Stimulated activated naive CD8-positive, alpha-beta T cell treated with anti-CD3 and anti-CD28 coated beads, Interleukin-15, amount 100 ng/mL, for 72 hours (primary cell): ENCODE data around the gene LIPN.

ENCODE experiments used
- ATAC-seq: fragments of 150-1000 bp; cut with Tn5 transposase; 2 replicates; pipeline ENCODE4 v1.10.0; 2021; ENCODE audit warnings: mild to moderate bottlenecking, moderate library complexity
- DNase-seq, 2 donors: peaks; one replicate each; pipeline ENCODE4 v3.0.0; 2021 to 2022
- H3K27ac Mint-ChIP-seq, 2 donors: one replicate each; pipeline ENCODE4 v1.8.0; 2022; ENCODE audit warnings: mild to moderate bottlenecking in 2 of 2, mixed read lengths in 2 of 2, moderate library complexity in 2 of 2
- H3K27me3 Mint-ChIP-seq: one replicate; pipeline ENCODE4 v1.8.0; 2022; ENCODE audit warnings: mixed read lengths
- H3K4me1 Mint-ChIP-seq: one replicate; pipeline ENCODE4 v1.8.0; 2022; ENCODE audit warnings: mild to moderate bottlenecking, mixed read lengths
- H3K4me3 Mint-ChIP-seq, 2 donors: one replicate each; pipeline ENCODE4 v1.8.0; 2022; ENCODE audit warnings: mild to moderate bottlenecking in 2 of 2, mixed read lengths in 2 of 2, moderate library complexity in 1 of 2
- H3K9me3 Mint-ChIP-seq, 2 donors: one replicate each; pipeline ENCODE4 v1.8.0; 2022; ENCODE audit warnings: mixed read lengths in 2 of 2

The LIPN gene

DNA sequence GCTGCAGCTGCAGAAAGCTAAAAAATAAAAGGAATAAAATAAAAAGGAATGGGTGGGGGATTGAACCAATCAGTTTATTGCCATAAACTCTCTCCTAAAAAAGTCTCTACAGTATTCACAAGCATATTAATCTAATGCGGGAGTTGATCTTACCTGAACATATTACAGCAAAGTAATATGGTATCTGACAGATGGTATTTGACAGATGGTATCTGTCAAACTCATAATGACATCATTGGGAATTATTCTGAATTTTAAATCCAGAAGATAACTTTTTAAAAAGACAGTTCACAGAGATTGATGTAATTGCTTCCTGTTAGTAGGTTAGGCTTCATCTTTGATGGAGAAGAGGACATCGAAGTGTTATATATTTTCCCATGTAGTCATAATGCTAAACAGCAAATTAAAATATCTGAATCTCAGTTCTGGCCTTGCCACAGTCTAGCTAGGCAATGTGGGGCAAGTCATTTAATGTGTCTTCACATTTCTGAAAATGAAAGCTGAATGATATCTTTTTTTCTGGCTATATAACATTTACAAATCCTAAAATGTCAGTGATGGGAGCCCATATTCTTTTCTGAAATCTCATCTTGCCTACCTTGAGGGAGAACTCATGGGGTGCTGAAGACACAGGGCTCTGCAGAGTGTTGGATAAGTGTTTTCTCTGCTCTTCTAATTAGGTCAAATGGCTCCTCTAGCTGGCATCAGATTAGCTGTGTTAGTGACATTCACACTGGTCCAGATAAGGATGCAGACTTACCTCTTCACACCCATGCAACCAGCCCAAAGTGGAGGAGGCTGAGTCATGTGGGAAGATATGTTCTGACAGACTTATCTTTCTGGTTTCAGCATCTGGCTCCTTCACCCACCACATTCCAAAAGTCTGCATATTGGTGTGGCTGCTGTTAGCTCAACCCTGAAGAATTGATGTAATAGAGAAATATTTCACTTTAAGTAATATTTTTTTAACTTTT, 40.6 kb downstream of the LIPN start:
- H3K4me1 Mint-ChIP-seq, result peaks cover 9% of the 10 kb centered on the region
- H3K9me3 Mint-ChIP-seq, result no peaks in the 10 kb centered on the region
- no peak overlapping the region for H3K4me3 Mint-ChIP-seq
- no peak overlapping the region for H3K27ac Mint-ChIP-seq
- peaks cover 28% of the 10 kb centered on the region for H3K27me3 Mint-ChIP-seq
- ATAC-seq (peak; percentile 82), DNase-seq (peak in 1 of 2 donors; percentile 17)

GRCh38 chr10:88802523-88803285, 42.9 kb downstream of the LIPN start, which contains the start of gene LIPM:
TSS of gene LIPM (plus strand) at chr10:88802730. CDS start at chr10:88802897, 167 bp downstream.
- DNase-seq (no peak), ATAC-seq (no peak)
- no peak within 1 kb of the TSS for H3K27ac Mint-ChIP-seq
- H3K4me3 Mint-ChIP-seq, result no peak within 1 kb of the TSS
- no peaks in the 10 kb centered on the region for H3K9me3 Mint-ChIP-seq
- peaks cover 16% of the 10 kb centered on the region for H3K27me3 Mint-ChIP-seq
- peaks cover 9% of the 10 kb centered on the region for H3K4me1 Mint-ChIP-seq

DNA sequence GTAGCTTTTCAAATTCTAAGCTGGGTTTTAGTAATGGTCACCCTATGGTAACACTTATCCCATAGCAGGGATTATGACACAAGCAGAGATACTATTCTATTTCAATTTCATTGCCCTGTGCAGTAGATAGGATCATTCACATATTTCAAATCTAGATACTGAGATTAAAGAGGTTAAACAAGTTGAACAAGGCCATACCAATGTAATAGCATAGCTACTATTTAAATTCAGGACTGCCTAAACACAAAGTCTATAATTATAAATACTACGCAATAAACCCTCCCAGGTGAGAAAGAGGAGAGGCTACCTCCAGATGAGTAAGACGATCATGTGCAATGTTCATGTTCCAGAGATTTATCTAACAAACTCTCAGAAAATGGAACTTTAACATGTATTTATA, 43.8 kb downstream of the LIPN start:
- Mint-ChIP-seq H3K27me3 (peaks cover 7% of the 10 kb centered on the region), H3K4me3 (no peak overlapping the region), H3K27ac (no peak overlapping the region), H3K9me3 (no peaks in the 10 kb centered on the region), H3K4me1 (peaks cover 9% of the 10 kb centered on the region)
- DNase-seq (no peak), ATAC-seq (no peak)

GRCh38 chr10:88804083-88804812, 44.4 kb downstream of the LIPN start:
- Mint-ChIP-seq H3K9me3 (no peaks in the 10 kb centered on the region), H3K27ac (no peak overlapping the region), H3K27me3 (peaks cover 7% of the 10 kb centered on the region), H3K4me1 (peaks cover 9% of the 10 kb centered on the region), H3K4me3 (no peak overlapping the region)
- DNase-seq (no peak), ATAC-seq (no peak)

GRCh38 chr10:88805361-88805760, 45.5 kb downstream of the LIPN start:
- H3K4me3 Mint-ChIP-seq, result no peak overlapping the region
- H3K4me1 Mint-ChIP-seq, result peaks cover 16% of the 10 kb centered on the region
- no peak for DNase-seq
- H3K9me3 Mint-ChIP-seq, result no peaks in the 10 kb centered on the region
- H3K27ac Mint-ChIP-seq, result no peak overlapping the region
- no peak for ATAC-seq
- H3K27me3 Mint-ChIP-seq, result peaks cover 7% of the 10 kb centered on the region

GRCh38 chr10:88805924-88806323, 46.1 kb downstream of the LIPN start:
- no peak for ATAC-seq
- peaks cover 7% of the 10 kb centered on the region for H3K27me3 Mint-ChIP-seq
- DNase-seq, result no peak
- no peak overlapping the region for H3K27ac Mint-ChIP-seq
- no peaks in the 10 kb centered on the region for H3K9me3 Mint-ChIP-seq
- no peak overlapping the region for H3K4me3 Mint-ChIP-seq
- H3K4me1 Mint-ChIP-seq, result peaks cover 16% of the 10 kb centered on the region

- no peak for DNase-seq
- ATAC-seq, result no peak
- no peak overlapping the region for H3K27ac Mint-ChIP-seq
- no peak overlapping the region for H3K4me3 Mint-ChIP-seq
- H3K4me1 Mint-ChIP-seq, result peaks cover 13% of the 10 kb centered on the region
- no peaks in the 10 kb centered on the region for H3K9me3 Mint-ChIP-seq
- H3K27me3 Mint-ChIP-seq, result no peaks in the 10 kb centered on the region
These were observed 49.8 kb downstream of the LIPN start for GRCh38 chr10:88809621-88810020.

GRCh38 chr10:88810196-88810961, 50.6 kb downstream of the LIPN start:
- peak; percentile 87 for ATAC-seq
- peak overlapping the region in 1 of 2 donors; percentile 62 for H3K27ac Mint-ChIP-seq
- no peak overlapping the region for H3K4me3 Mint-ChIP-seq
- H3K9me3 Mint-ChIP-seq, result no peaks in the 10 kb centered on the region
- H3K27me3 Mint-ChIP-seq, result no peaks in the 10 kb centered on the region
- DNase-seq, result peak in 1 of 2 donors; percentile 41
- peaks cover 19% of the 10 kb centered on the region for H3K4me1 Mint-ChIP-seq

DNA sequence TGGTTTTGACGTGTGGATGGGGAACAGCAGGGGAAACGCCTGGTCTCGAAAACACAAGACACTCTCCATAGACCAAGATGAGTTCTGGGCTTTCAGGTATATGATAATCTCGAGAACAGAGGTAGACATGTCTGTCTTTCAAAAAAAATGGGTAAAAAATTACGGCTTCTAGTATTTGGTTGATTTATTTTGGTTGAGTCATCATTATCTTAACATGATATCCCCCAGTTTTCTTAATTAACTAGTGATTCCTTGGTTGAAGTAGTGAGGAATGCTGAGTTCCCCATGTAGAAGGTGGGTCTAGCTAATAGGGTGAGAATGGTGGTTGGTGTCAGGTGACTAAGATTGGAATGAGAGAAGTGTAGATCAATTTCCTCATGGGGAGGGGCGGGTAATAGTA, 53.4 kb downstream of the LIPN start:
- Mint-ChIP-seq H3K27me3 (no peaks in the 10 kb centered on the region), H3K9me3 (no peaks in the 10 kb centered on the region), H3K4me3 (no peak overlapping the region), H3K4me1 (peaks cover 25% of the 10 kb centered on the region), H3K27ac (no peak overlapping the region)
- DNase-seq (no peak), ATAC-seq (no peak)

GRCh38 chr10:88819290-88819689, 59.5 kb downstream of the LIPN start:
- ATAC-seq (no peak), DNase-seq (no peak)
- Mint-ChIP-seq H3K4me1 (peaks cover 23% of the 10 kb centered on the region), H3K27me3 (no peaks in the 10 kb centered on the region), H3K27ac (no peak overlapping the region), H3K9me3 (peaks cover 0 to 5% of the 10 kb centered on the region in 2 donors), H3K4me3 (no peak overlapping the region)

- DNase-seq (no peak), ATAC-seq (no peak)
- Mint-ChIP-seq H3K4me1 (peaks cover 28% of the 10 kb centered on the region), H3K27ac (no peak overlapping the region), H3K9me3 (peaks cover 0 to 5% of the 10 kb centered on the region in 2 donors), H3K4me3 (no peak overlapping the region), H3K27me3 (no peaks in the 10 kb centered on the region)
These were observed 61.1 kb downstream of the LIPN start for GRCh38 chr10:88820748-88821401.

DNA sequence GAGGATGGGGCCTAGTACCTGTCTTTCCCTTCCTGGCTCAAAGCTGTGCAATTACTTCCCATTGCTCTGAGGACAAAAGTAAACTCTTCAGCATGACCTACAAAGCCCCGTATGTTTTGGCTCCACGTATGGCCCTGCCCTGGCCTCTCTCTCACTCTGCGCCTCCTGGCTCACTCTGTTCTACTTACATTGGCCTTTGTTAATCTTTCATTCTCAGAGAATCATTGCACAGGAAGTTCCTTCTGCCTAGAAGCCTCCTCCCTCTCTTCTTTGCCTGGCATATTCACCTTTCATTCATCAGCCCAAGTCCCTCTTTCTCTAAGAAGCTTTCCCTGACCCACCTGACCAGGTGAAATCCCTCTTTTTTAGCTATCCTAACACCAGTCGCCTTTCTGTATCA, 66.6 kb downstream of the LIPN start:
- H3K9me3 Mint-ChIP-seq, result peaks cover 5 to 12% of the 10 kb centered on the region in 2 donors
- ATAC-seq (no peak), DNase-seq (no peak)
- H3K4me1 Mint-ChIP-seq, result peaks cover 68% of the 10 kb centered on the region
- H3K27me3 Mint-ChIP-seq, result no peaks in the 10 kb centered on the region
- peak overlapping the region; percentile 25 to 55 for H3K4me3 Mint-ChIP-seq
- peak overlapping the region; percentile 69 to 80 for H3K27ac Mint-ChIP-seq

DNA sequence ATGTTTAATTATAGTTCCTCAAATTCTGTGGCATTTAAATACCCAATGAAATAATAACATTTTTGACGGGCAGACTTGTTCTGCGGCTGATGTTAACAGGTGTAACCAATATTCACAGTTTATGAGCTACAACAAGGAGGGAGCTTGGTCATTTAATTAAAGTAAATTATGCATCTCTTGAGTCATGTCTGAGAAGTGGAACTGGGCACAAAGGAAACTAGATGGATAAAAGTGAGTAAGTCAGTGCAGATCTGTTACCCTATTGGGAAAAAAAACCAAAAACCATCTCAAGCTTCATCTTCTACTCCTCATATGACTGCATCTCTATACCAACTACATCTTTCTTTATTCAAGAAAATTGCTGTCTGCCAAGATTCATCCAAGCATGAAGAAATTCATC, 67.9 kb downstream of the LIPN start:
- ATAC-seq (peak; percentile 63), DNase-seq (no peak)
- Mint-ChIP-seq H3K4me1 (peaks cover 77% of the 10 kb centered on the region), H3K4me3 (no peak overlapping the region), H3K27me3 (no peaks in the 10 kb centered on the region), H3K27ac (no peak overlapping the region), H3K9me3 (peaks cover 5 to 12% of the 10 kb centered on the region in 2 donors)

DNA sequence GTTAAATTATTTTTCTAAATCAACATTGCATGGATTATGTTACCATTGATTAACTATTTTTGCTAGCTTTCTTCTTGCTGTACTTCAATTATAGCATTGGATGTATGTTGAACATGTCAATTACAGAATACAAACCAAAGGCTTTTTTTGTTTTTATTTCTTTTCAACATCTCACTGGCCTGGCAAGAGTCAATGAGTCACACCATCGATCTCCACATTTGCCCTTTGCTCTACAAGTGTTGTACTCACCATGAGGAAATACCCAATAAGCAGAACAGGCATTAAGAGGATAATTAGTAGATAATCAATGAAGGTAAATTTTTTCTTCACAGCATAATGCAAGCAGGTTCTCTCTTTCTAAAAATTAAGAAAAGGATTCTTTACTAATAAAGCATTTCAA, 68.5 kb downstream of the LIPN start:
- H3K27ac Mint-ChIP-seq, result peak overlapping the region in 1 of 2 donors; percentile 36
- no peak for ATAC-seq
- no peaks in the 10 kb centered on the region for H3K27me3 Mint-ChIP-seq
- H3K9me3 Mint-ChIP-seq, result peaks cover 5 to 12% of the 10 kb centered on the region in 2 donors
- H3K4me1 Mint-ChIP-seq, result peaks cover 84% of the 10 kb centered on the region
- no peak for DNase-seq
- peak overlapping the region in 1 of 2 donors; percentile 5 for H3K4me3 Mint-ChIP-seq
